ENCODE measurements around the gene STK17A.

Gene STK17A

GRCh38 chr7:43582503-43583423, at the start of gene STK17A:
TSS of gene STK17A (plus strand) at chr7:43583108. CDS start at chr7:43583244, 136 bp downstream.
- DNase-seq (ENCODE audit: insufficient read length, low spot score), result peak; percentile 58
- FAIRE-seq, result peak; percentile 88

- no peak for FAIRE-seq
- no peak for DNase-seq (ENCODE audit: insufficient read length, low spot score)
Observed at GRCh38 chr7:43533801-43534479, 49.0 kb upstream of the STK17A start.

- no peak for DNase-seq (ENCODE audit: insufficient read length, low spot score)
- FAIRE-seq, result no peak
Observed at GRCh38 chr7:43535031-43535451, 47.9 kb upstream of the STK17A start.

GRCh38 chr7:43535810-43536585, 46.9 kb upstream of the STK17A start:
- no peak for FAIRE-seq
- no peak for DNase-seq (ENCODE audit: insufficient read length, low spot score)

- FAIRE-seq, result no peak
- DNase-seq (ENCODE audit: insufficient read length, low spot score), result no peak
Observed at GRCh38 chr7:43536773-43537172, 46.1 kb upstream of the STK17A start.

GRCh38 chr7:43537765-43538403, 45.0 kb upstream of the STK17A start:
- no peak for FAIRE-seq
- no peak for DNase-seq (ENCODE audit: insufficient read length, low spot score)

- DNase-seq (ENCODE audit: insufficient read length, low spot score), result no peak
- FAIRE-seq, result peak; percentile 45
Observed at GRCh38 chr7:43538404-43538771, 44.5 kb upstream of the STK17A start.

GRCh38 chr7:43540471-43540870, 42.4 kb upstream of the STK17A start:
- FAIRE-seq, result no peak

GRCh38 chr7:43542716-43543115, 40.2 kb upstream of the STK17A start:
- FAIRE-seq (no peak), DNase-seq (ENCODE audit: insufficient read length, low spot score) (no peak)

More at GRCh38 chr7:43540471-43540870, 42.4 kb upstream of the STK17A start:
- no peak for DNase-seq (ENCODE audit: insufficient read length, low spot score)

GRCh38 chr7:43546231-43546630, 36.7 kb upstream of the STK17A start:
- no peak for DNase-seq (ENCODE audit: insufficient read length, low spot score)
- no peak for FAIRE-seq

GRCh38 chr7:43550427-43550826, 32.5 kb upstream of the STK17A start:
- DNase-seq (ENCODE audit: insufficient read length, low spot score) (no peak), FAIRE-seq (no peak)

GRCh38 chr7:43552122-43552521, 30.8 kb upstream of the STK17A start:
- FAIRE-seq, result no peak

GRCh38 chr7:43553999-43554398, 28.9 kb upstream of the STK17A start:
- DNase-seq (ENCODE audit: insufficient read length, low spot score), result no peak

More at GRCh38 chr7:43552122-43552521, 30.8 kb upstream of the STK17A start:
- DNase-seq (ENCODE audit: insufficient read length, low spot score), result no peak

GRCh38 chr7:43554423-43554822, 28.5 kb upstream of the STK17A start:
- no peak for FAIRE-seq
- no peak for DNase-seq (ENCODE audit: insufficient read length, low spot score)

More at GRCh38 chr7:43553999-43554398, 28.9 kb upstream of the STK17A start:
- no peak for FAIRE-seq

GRCh38 chr7:43557831-43558495, 24.9 kb upstream of the STK17A start:
- DNase-seq (ENCODE audit: insufficient read length, low spot score) (no peak), FAIRE-seq (no peak)

- DNase-seq (ENCODE audit: insufficient read length, low spot score), result no peak
- FAIRE-seq, result no peak
Observed at GRCh38 chr7:43559171-43559945, 23.6 kb upstream of the STK17A start.

- DNase-seq (ENCODE audit: insufficient read length, low spot score) (no peak), FAIRE-seq (no peak)
Observed at GRCh38 chr7:43559946-43560335, 23.0 kb upstream of the STK17A start.

GRCh38 chr7:43560742-43561330, 22.1 kb upstream of the STK17A start:
- FAIRE-seq, result no peak

GRCh38 chr7:43562383-43562782, 20.5 kb upstream of the STK17A start:
- no peak for FAIRE-seq
- no peak for DNase-seq (ENCODE audit: insufficient read length, low spot score)

More at GRCh38 chr7:43560742-43561330, 22.1 kb upstream of the STK17A start:
- no peak for DNase-seq (ENCODE audit: insufficient read length, low spot score)
